ENCODE measurements around the gene OR4K15.

GRCh38 chr14:19930617-19931016 lies 44.8 kb upstream of the OR4K15 start, which contains the start of gene OR4K1:
- TF ChIP-seq CTCF (IDR thresholded peaks at IDR 0.05; ENCODE audit: insufficient read depth, low read depth, low read length) (no peak), EZH2 (IDR thresholded peaks at IDR 0.05; ENCODE audit: insufficient read depth, low read length) (no peak)

All from astrocyte (in vitro differentiated cells and primary cell).